Measurements from ENCODE around the gene C16orf46. TPM values are rescaled to one million over a fixed set of nuclear protein-coding genes. Genes with fewer than 3 reads are reported as not detected.

C16orf46 gene
- total RNA-seq, 1 donor, result 2.2 TPM

DNA sequence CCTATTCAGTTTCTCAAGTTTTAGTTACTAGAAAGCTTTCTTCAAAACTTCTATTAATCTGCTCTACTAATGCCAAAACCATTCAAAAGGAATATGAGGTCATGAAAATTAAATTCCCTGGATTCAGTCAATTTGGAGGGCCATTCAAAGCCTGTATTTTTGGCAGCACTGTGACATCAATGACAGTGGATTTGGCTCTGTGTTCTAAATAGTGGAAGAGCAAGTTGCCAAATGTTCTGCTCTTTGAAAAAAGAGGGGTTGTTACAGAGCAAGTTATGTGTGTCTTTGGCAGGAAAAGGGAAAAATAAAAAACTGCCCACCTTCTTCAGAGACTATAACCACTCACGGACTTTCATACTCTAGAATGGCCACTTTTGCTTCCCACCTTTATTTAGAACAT is 3.2 kb upstream of the C16orf46 start:
- no peak overlapping the region for H3K4me3 ChIP-seq (ENCODE audit: insufficient read depth, low read length)
- no peaks in the 10 kb centered on the region for H3K79me2 ChIP-seq (ENCODE audit: insufficient read depth, low read length)
- H2AFZ ChIP-seq (ENCODE audit: low read length), result no peak overlapping the region
- no peak for DNase-seq (ENCODE audit: insufficient read length, low spot score, missing footprints)
- peaks cover 5% of the 10 kb centered on the region for H3K36me3 ChIP-seq (ENCODE audit: insufficient read depth, low read length)
- H3K4me2 ChIP-seq (ENCODE audit: insufficient read depth, low read length), result no peak overlapping the region
- TF ChIP-seq, protein P1, sequence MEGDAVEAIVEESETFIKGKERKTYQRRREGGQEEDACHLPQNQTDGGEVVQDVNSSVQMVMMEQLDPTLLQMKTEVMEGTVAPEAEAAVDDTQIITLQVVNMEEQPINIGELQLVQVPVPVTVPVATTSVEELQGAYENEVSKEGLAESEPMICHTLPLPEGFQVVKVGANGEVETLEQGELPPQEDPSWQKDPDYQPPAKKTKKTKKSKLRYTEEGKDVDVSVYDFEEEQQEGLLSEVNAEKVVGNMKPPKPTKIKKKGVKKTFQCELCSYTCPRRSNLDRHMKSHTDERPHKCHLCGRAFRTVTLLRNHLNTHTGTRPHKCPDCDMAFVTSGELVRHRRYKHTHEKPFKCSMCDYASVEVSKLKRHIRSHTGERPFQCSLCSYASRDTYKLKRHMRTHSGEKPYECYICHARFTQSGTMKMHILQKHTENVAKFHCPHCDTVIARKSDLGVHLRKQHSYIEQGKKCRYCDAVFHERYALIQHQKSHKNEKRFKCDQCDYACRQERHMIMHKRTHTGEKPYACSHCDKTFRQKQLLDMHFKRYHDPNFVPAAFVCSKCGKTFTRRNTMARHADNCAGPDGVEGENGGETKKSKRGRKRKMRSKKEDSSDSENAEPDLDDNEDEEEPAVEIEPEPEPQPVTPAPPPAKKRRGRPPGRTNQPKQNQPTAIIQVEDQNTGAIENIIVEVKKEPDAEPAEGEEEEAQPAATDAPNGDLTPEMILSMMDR (IDR thresholded peaks at IDR 0.05; ENCODE audit: extremely low read depth, low read depth, low read length), result no peak
- no peaks in the 10 kb centered on the region for H4K20me1 ChIP-seq (ENCODE audit: insufficient read depth, low read length)
- H3K27ac ChIP-seq (ENCODE audit: low read depth, low read length), result no peak overlapping the region
- peaks cover 11% of the 10 kb centered on the region for H3K4me1 ChIP-seq (ENCODE audit: insufficient read depth, low read length)
- no peaks in the 10 kb centered on the region for H3K27me3 ChIP-seq (ENCODE audit: insufficient read depth, low read length)
- no peaks in the 10 kb centered on the region for H3K9me3 ChIP-seq (ENCODE audit: low read depth, low read length)

GRCh38 chr16:81076566-81077075 is 417 bp downstream of the C16orf46 start:
- H3K4me3 ChIP-seq (ENCODE audit: insufficient read depth, low read length), result peak overlapping the region; percentile 99
- H3K9me3 ChIP-seq (ENCODE audit: low read depth, low read length), result no peaks in the 10 kb centered on the region
- no peaks in the 10 kb centered on the region for H4K20me1 ChIP-seq (ENCODE audit: insufficient read depth, low read length)
- H3K4me1 ChIP-seq (ENCODE audit: insufficient read depth, low read length), result peaks cover 11% of the 10 kb centered on the region
- H3K79me2 ChIP-seq (ENCODE audit: insufficient read depth, low read length), result no peaks in the 10 kb centered on the region
- DNase-seq (ENCODE audit: insufficient read length, low spot score, missing footprints), result peak; percentile 94
- TF ChIP-seq, protein P1 (IDR thresholded peaks at IDR 0.05; ENCODE audit: extremely low read depth, low read depth, low read length), result no peak
- H3K36me3 ChIP-seq (ENCODE audit: insufficient read depth, low read length), result peaks cover 1% of the 10 kb centered on the region
- H3K27me3 ChIP-seq (ENCODE audit: insufficient read depth, low read length), result no peaks in the 10 kb centered on the region
- H3K4me2 ChIP-seq (ENCODE audit: insufficient read depth, low read length), result peak overlapping the region; percentile 91
- H3K27ac ChIP-seq (ENCODE audit: low read depth, low read length), result peak overlapping the region; percentile 96
- H2AFZ ChIP-seq (ENCODE audit: low read length), result peak overlapping the region; percentile 100

- TF ChIP-seq, protein P1 (IDR thresholded peaks at IDR 0.05; ENCODE audit: extremely low read depth, low read depth, low read length), result no peak
- H3K36me3 ChIP-seq (ENCODE audit: insufficient read depth, low read length), result no peaks in the 10 kb centered on the region
- no peak overlapping the region for H3K27ac ChIP-seq (ENCODE audit: low read depth, low read length)
- no peak overlapping the region for H3K4me2 ChIP-seq (ENCODE audit: insufficient read depth, low read length)
- peaks cover 11% of the 10 kb centered on the region for H3K4me1 ChIP-seq (ENCODE audit: insufficient read depth, low read length)
- H4K20me1 ChIP-seq (ENCODE audit: insufficient read depth, low read length), result no peaks in the 10 kb centered on the region
- H3K9me3 ChIP-seq (ENCODE audit: low read depth, low read length), result no peaks in the 10 kb centered on the region
- no peak overlapping the region for H3K4me3 ChIP-seq (ENCODE audit: insufficient read depth, low read length)
- H3K79me2 ChIP-seq (ENCODE audit: insufficient read depth, low read length), result no peaks in the 10 kb centered on the region
- no peak overlapping the region for H2AFZ ChIP-seq (ENCODE audit: low read length)
- no peak for DNase-seq (ENCODE audit: insufficient read length, low spot score, missing footprints)
- H3K27me3 ChIP-seq (ENCODE audit: insufficient read depth, low read length), result no peaks in the 10 kb centered on the region
Measured at GRCh38 chr16:81073560-81074330, 3.3 kb downstream of the C16orf46 start.

DNA sequence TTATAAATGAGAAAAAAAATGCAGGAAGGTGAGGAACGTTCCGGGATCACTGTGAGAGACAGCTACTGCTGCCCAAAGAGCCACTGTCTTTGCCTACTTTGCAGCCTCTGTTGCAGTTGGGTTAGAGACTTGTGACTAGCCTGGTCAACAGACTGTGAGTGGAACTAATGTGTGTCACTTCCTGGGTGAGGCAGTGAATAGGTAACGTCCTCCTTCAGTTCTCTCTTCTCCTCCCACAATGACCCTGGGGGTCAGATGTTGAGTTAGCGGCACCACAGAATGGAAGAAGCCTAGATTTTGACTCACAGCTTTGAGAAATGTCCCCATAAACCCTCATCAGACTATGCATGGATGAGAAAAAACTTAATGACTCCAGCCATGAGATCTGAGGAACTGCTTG is 5.2 kb downstream of the C16orf46 start:
- Histone ChIP-seq H3K36me3 (ENCODE audit: insufficient read depth, low read length) (no peaks in the 10 kb centered on the region), H4K20me1 (ENCODE audit: insufficient read depth, low read length) (no peaks in the 10 kb centered on the region), H3K79me2 (ENCODE audit: insufficient read depth, low read length) (no peaks in the 10 kb centered on the region), H3K4me3 (ENCODE audit: insufficient read depth, low read length) (no peak overlapping the region), H3K27me3 (ENCODE audit: insufficient read depth, low read length) (no peaks in the 10 kb centered on the region), H3K9me3 (ENCODE audit: low read depth, low read length) (no peaks in the 10 kb centered on the region), H3K4me1 (ENCODE audit: insufficient read depth, low read length) (peaks cover 4% of the 10 kb centered on the region), H3K4me2 (ENCODE audit: insufficient read depth, low read length) (no peak overlapping the region), H2AFZ (ENCODE audit: low read length) (no peak overlapping the region), H3K27ac (ENCODE audit: low read depth, low read length) (no peak overlapping the region)
- DNase-seq (ENCODE audit: insufficient read length, low spot score, missing footprints), result peak; percentile 82
- TF ChIP-seq, protein P1 (IDR thresholded peaks at IDR 0.05; ENCODE audit: extremely low read depth, low read depth, low read length), result no peak

All from osteoblast (primary cell).